ENCODE results near the gene ECI1. TPM values are rescaled to one million over a fixed set of nuclear protein-coding genes. Genes with fewer than 3 reads are reported as not detected.
"Not testable (repeated sequence)": the region's sequence is repeated elsewhere in the genome, so short reads cannot be mapped to it uniquely, and the experiment has no call there.

ECI1 gene
- total RNA-seq, 2 donors from 2014 or later = 29.1 to 51.1 TPM

DNA sequence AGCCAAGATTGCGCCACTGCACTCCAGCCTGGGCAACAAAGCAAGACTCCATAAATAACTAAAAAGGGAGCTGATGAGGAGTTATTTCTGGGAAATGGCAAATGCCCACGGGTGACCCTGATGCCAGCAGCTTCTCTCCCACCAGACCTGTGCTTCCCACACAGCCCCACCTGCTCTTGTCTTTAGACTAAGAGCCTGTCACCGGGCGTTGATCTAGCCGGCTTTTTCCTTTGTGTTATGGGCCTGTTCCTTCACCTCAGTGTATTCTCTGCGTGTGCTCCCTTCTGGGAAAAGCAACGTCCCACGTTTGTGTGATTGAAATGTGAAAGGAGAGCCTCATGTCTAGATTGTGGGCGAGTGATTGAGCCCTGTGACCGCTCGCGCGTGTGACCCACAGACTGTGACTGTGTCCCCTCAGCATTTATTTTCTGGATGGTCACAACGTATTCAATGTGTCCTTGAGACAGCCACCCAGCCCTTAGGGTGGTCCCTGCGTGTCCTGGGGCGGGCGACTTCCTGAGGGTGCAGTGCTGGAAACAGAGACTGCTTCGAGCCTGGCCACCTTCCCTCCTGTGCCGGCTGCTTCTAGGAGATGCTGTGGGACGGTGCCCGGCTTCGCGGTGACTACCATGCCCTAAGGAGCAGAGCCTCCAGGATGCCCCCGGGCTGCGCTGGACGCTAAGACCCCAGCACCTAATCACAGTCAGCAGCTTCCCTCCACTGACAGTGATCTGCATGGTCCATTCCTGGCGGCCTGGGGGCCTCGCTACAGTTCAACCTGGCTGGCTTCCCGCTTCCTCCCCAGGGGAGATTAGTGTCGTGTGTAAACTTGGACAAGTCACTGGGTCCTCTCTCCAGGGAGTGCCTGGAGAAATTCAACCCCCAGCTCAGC is 24.3 kb upstream of the ECI1 start:
- Mint-ChIP-seq H3K4me1 (ENCODE audit: low read depth in 2 of 2) (no peaks in the 10 kb centered on the region), H3K36me3 (no peaks in the 10 kb centered on the region), H3K4me3 (no peak overlapping the region), H3K27ac (no peak overlapping the region), H3K9me3 (no peaks in the 10 kb centered on the region), H3K27me3 (no peaks in the 10 kb centered on the region)
- no peak for ATAC-seq
- DNase-seq (ENCODE audit: low spot score) = peak; percentile 40

DNA sequence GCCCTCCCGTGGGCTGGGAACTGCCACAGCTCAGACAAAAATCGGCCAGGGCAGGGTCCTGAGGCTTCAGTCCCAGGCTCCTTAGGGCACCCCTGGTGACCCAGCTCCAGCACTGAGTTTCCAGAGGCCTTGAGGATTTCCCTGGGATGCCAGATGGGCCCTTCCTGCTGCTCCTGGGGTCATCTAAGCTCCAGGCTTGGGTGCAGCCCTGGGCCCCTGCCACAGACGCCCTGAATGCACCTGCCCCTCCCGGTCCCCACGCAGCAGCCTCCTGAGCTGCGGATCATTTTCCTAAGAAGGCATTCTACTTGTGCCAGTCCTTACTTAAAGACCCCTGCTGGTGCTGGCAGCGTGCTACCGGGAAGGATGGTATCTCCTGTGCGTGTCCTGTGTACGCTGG is 22.5 kb upstream of the ECI1 start:
- peaks cover 6 to 8% of the 10 kb centered on the region in 2 donors for H3K4me1 Mint-ChIP-seq (ENCODE audit: low read depth in 2 of 2)
- no peaks in the 10 kb centered on the region for H3K9me3 Mint-ChIP-seq
- no peaks in the 10 kb centered on the region for H3K27me3 Mint-ChIP-seq
- ATAC-seq (no peak), DNase-seq (ENCODE audit: low spot score) (no peak)
- H3K4me3 Mint-ChIP-seq = no peak overlapping the region
- no peak overlapping the region for H3K27ac Mint-ChIP-seq
- no peaks in the 10 kb centered on the region for H3K36me3 Mint-ChIP-seq

DNA sequence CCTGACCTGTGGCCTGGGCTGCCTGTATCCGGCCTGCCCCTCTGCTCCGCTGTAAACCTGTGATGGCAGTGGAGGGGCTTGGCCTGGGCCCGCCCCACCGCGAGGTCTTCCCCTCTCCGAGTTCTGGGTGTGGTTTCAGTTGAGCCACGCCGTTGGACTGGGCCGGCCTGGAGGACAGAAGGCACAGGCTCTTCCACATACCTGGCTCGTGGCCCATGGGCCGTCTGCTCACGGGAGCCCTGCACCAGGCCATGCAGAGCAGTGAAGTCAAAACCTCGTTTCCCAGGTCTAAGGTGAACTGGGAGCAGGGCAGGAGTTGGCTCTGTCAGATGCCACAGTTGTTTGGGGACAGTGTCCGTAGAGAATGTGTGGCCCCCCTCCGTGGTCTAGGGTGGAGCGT is 22.1 kb upstream of the ECI1 start:
- ATAC-seq (no peak), DNase-seq (ENCODE audit: low spot score) (no peak)
- Mint-ChIP-seq H3K36me3 (no peaks in the 10 kb centered on the region), H3K4me1 (ENCODE audit: low read depth in 2 of 2) (peaks cover 6 to 8% of the 10 kb centered on the region in 2 donors), H3K27ac (no peak overlapping the region), H3K4me3 (no peak overlapping the region), H3K27me3 (no peaks in the 10 kb centered on the region), H3K9me3 (no peaks in the 10 kb centered on the region)

DNA sequence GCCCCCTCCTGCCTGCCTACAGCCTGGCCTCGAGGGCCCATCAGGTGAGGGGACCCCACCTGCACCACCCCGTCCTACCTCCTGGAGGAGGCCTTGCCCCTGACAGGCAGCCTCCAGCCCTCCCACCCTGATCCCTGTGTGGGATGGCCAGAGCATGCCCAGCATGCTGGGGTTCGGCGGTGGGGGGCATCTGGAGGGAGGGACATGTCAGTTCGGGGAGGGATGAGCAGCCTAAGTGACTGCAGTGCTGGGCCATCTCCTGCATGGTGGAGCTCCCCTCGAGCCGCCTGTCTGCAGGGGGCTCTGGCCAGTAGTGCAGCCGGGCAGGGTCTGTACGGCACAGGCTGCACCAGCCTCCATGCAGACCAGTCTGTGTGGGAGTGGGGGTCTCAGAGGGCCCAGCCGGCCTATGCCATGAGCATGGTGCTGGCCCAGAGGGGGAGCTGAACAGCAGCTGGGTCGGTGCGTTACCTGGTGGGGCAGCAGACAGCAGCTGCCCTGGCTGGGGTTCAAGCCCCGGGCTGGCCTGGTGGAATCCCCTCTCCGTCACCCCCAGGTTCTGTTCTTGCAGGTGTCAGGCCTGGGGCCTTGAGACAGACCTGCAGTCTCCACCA is 20.6 kb upstream of the ECI1 start:
- DNase-seq (ENCODE audit: low spot score) (peak; percentile 54), ATAC-seq (no peak)
- peaks cover 1% of the 10 kb centered on the region for H3K36me3 Mint-ChIP-seq
- H3K27ac Mint-ChIP-seq = no peak overlapping the region
- no peaks in the 10 kb centered on the region for H3K9me3 Mint-ChIP-seq
- H3K4me1 Mint-ChIP-seq (ENCODE audit: low read depth in 2 of 2) = peaks cover 9 to 10% of the 10 kb centered on the region in 2 donors
- H3K27me3 Mint-ChIP-seq = no peaks in the 10 kb centered on the region
- H3K4me3 Mint-ChIP-seq = no peak overlapping the region

DNA sequence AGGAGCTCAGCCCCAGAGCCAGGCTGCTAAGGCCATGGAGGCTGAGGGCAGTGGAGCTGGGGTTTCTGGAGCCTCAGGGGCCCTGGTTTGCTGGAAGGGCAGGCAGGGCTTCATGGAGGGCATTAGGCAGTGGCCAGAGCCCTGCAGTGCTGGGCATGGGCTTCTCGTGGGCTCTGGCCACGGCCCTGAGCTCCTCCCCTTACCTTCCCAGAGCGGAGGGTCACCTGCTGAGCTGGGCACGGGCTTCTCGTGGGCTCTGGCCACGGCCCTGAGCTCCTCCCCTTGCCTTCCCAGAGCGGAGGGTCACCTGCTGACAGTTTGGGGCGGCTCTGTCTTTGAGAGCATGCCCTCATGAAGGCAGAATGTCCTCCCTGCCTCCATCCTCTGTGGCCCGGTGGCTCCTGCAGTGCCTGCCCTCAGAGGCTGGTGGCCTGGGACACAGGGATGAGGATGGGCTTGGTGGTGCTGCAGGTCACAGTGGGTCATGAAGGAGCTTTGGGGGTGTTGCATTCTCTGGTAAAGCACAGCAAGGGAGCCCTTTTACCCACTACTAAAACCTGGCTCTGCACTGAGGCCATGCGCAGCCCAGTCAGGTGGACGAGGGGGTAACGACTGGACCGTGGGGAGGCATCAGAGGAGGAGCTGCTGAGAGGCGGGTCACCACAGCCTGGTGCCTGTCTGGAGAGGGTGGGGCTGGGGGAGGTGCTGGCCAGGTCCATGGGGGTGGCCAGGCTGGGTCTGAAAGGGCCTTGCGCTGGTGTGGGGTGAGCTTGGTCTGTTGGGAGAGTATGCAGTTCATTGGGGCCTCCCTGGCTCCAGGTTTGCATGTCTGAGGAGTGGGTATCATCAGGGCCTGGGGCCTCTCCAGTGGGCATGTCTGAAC is 19.4 kb upstream of the ECI1 start:
- no peak overlapping the region for H3K4me3 Mint-ChIP-seq

DNA sequence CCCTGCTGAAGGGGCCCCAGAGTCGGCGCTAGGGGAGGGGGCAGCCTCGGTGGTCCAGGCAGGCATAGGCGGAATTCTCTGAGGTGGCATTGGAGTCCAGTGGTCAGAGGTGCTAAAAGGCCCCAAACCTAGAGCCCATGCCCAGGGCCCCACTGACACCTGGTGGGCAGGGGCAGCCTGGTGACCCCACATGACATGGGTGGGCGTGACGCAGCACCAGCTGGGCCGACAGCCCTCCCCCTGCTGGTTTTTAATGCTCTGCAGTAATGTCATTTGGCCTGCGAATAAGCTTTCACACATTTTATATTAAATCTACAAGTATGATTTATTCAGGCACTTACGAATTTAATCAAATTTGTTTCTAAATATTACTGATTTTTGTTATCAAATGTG is 18.7 kb upstream of the ECI1 start:
- ATAC-seq (no peak), DNase-seq (ENCODE audit: low spot score) (peak; percentile 49)
- peak overlapping the region; percentile 94 for H3K4me3 Mint-ChIP-seq
- H3K4me1 Mint-ChIP-seq (ENCODE audit: low read depth in 2 of 2) = peaks cover 24 to 27% of the 10 kb centered on the region in 2 donors
- H3K27ac Mint-ChIP-seq = no peak overlapping the region
- no peaks in the 10 kb centered on the region for H3K27me3 Mint-ChIP-seq
- H3K9me3 Mint-ChIP-seq = no peaks in the 10 kb centered on the region
- peaks cover 8% of the 10 kb centered on the region for H3K36me3 Mint-ChIP-seq

More for the DNA sequence above, 19.4 kb upstream of the ECI1 start:
- Mint-ChIP-seq H3K4me1 (ENCODE audit: low read depth in 2 of 2) (peaks cover 18 to 19% of the 10 kb centered on the region in 2 donors), H3K36me3 (peaks cover 6% of the 10 kb centered on the region), H3K27me3 (no peaks in the 10 kb centered on the region), H3K9me3 (no peaks in the 10 kb centered on the region), H3K27ac (no peak overlapping the region)
- DNase-seq (ENCODE audit: low spot score) (peak; percentile 55), ATAC-seq (no peak)

DNA sequence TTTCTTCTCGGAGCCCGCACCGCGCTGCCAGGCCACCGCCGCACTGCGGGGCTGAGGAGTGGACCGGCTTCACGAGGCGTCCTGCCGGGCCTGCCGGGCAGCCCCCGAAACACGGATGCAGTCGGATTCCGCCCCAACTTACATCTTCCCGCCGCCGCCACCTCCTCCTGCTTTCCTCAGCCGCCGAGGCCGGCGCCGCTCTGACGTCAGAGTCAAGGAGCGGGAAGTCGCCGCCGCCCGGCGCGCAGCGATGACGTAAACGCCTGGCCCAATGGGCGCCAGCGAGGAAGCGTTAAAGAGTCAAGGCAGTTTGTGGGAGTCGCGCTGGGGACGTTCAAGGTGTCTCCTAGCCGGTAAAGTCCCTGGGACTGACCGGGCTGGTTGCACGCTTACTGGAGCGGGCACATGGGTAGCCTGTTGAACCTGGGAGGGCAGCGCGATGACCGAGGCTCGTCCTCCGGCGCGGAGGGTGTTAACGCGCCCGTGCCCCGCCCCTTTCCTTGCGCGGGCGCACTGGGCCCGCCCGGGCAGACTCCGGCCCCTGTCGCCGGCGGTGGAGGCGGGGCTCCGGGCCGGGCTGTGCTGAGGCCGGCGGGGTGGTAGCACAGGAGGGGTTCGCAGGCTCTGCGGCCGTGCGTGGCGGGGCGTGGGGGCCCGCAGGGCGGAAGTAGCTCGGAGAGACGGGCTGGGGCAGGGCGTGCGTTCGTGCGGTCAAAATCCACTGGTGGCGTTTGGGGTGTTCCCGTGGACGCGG is 16.7 kb upstream of the ECI1 start, which contains the start of gene RNPS1:
Gene RNPS1 (minus strand): TSS at position 214 of the 754 bp plus-strand sequence. CDS start 3,483 bp downstream, outside the sequence.
- Mint-ChIP-seq H3K27ac (peak within 1 kb of the TSS; percentile 94 to 96), H3K4me1 (ENCODE audit: low read depth in 2 of 2) (peaks cover 34 to 37% of the 10 kb centered on the region in 2 donors), H3K4me3 (peak within 1 kb of the TSS; percentile 94), H3K36me3 (peaks cover 11% of the 10 kb centered on the region), H3K27me3 (no peaks in the 10 kb centered on the region), H3K9me3 (no peaks in the 10 kb centered on the region)
- ATAC-seq (peak; percentile 95), DNase-seq (ENCODE audit: low spot score) (peak; percentile 98)

DNA sequence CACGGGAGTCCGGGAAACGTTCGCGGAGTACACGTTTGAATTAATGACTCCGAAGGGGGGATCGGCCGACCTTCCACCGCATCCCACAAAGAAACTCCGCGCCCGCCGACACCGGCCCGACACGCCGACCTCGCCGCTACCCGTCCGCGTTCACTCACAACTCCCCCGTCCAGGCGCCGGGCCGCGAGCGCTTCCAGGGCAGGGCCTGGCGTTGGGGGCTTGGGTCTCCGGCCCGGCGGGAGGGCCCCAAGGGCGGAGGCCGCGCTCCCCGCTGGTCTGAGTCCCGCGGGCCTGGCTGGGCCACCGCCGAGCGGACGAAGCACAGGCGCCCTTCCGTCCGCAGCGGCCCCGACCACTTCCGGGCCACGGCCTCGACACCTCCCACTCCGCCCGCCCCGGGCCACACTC is 16.1 kb upstream of the ECI1 start:
- H3K36me3 Mint-ChIP-seq = peaks cover 16% of the 10 kb centered on the region
- H3K9me3 Mint-ChIP-seq, H3K27me3 Mint-ChIP-seq: not testable (repeated sequence)
- H3K27ac Mint-ChIP-seq = peak overlapping the region; percentile 94 to 96
- H3K4me3 Mint-ChIP-seq = peak overlapping the region; percentile 94
- H3K4me1 Mint-ChIP-seq (ENCODE audit: low read depth in 2 of 2) = peaks cover 37% of the 10 kb centered on the region in 2 donors
- ATAC-seq (peak; percentile 84 to 87), DNase-seq (ENCODE audit: low spot score) (peak; percentile 92)

DNA sequence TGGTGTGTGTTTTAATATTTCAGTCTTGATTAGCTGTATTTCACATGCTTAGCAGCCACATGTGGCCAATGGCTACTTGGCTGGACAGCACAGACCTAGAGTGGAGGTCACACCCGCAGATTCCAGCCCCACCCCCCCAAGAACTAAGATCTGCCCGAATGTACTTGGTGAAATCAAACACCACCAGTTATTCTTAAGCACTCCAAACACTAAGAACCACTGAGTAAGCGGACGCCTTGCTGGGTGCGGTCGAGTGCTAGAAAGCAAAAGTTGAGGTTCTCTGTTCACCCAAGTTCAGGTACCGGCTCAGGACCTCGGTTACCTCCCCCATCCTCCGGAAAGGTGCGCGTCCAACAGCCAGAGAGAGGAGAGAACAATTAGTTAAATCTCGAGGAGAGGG is 15.5 kb upstream of the ECI1 start:
- H3K36me3 Mint-ChIP-seq = peaks cover 17% of the 10 kb centered on the region
- ATAC-seq, H3K9me3 Mint-ChIP-seq, H3K27me3 Mint-ChIP-seq: not testable (repeated sequence)
- peak overlapping the region; percentile 94 to 96 for H3K27ac Mint-ChIP-seq
- peaks cover 37% of the 10 kb centered on the region in 2 donors for H3K4me1 Mint-ChIP-seq (ENCODE audit: low read depth in 2 of 2)
- peak overlapping the region; percentile 94 for H3K4me3 Mint-ChIP-seq
- DNase-seq (ENCODE audit: low spot score) = peak; percentile 28

DNA sequence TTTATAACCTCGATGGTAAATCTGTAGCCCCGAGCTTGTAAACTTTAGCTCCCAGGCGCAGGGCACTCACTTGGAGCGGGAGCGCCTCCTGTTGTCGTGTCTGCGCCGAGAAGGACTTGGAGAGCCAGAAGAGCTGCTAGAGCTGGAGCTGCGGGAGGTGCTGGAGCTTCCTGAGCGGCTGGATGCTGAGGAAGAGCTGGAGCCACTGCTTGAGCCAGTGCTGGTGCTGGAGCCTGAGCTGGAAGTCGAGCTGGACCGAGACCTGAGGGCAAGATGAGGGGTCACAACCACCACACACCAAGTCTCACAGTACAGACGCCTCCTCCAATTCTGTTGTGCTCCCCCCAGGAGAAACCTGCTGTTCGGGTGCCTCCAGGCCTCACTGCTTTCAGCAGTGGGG is 11.6 kb upstream of the ECI1 start:
- ATAC-seq, H3K27me3 Mint-ChIP-seq, H3K4me3 Mint-ChIP-seq, H3K9me3 Mint-ChIP-seq, H3K27ac Mint-ChIP-seq: not testable (repeated sequence)
- peaks cover 27% of the 10 kb centered on the region for H3K36me3 Mint-ChIP-seq
- H3K4me1 Mint-ChIP-seq (ENCODE audit: low read depth in 2 of 2) = peaks cover 29 to 30% of the 10 kb centered on the region in 2 donors
- DNase-seq (ENCODE audit: low spot score) = peak; percentile 15

DNA sequence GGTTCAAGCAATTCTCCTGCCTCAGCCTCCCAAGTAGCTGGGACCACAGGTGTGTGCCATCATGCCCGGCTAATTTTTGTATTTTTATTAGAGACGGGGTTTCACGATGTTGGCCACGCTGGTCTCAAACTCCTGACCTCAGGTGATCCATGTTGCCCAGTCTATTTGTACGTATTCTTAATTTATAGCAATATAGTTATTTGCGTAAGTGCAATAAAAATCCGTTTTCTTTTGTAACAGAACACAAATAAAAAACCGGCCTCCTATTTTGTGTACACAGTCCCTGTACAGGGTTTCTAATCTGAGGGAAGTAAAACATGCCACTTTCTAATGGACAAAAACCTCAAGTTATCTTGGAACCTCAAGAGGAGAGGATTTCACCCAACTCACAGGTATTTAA is 8.9 kb upstream of the ECI1 start:
- ATAC-seq (no peak), DNase-seq (ENCODE audit: low spot score) (peak; percentile 6)
- H3K4me1 Mint-ChIP-seq (ENCODE audit: low read depth in 2 of 2) = peaks cover 12 to 15% of the 10 kb centered on the region in 2 donors
- no peak overlapping the region for H3K27ac Mint-ChIP-seq
- H3K9me3 Mint-ChIP-seq = no peaks in the 10 kb centered on the region
- peaks cover 28% of the 10 kb centered on the region for H3K36me3 Mint-ChIP-seq
- H3K4me3 Mint-ChIP-seq = no peak overlapping the region
- H3K27me3 Mint-ChIP-seq = no peaks in the 10 kb centered on the region

DNA sequence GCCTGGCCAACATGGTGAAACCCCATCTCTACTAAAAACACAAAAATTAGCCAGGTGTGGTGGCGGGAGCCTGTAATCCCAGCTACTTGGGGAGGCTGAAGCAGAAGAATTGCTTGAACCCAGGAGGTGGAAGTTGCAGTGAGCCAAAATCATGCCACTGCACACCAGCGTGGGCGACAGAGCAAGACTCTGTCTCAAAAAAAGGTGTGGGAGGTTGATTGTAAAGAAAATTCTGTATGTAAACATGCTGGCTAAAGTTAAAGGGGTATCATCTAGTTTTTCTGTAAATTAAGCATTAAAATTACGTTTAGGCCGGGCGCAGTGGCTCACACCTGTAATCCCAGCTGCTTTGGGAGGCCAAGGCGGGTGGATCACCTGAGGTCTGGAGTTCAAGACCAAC is 7.1 kb upstream of the ECI1 start:
- H3K27ac Mint-ChIP-seq; H3K9me3 Mint-ChIP-seq; H3K27me3 Mint-ChIP-seq; DNase-seq (ENCODE audit: low spot score); H3K4me1 Mint-ChIP-seq (ENCODE audit: low read depth in 2 of 2); H3K4me3 Mint-ChIP-seq; ATAC-seq: not testable (repeated sequence)
- peaks cover 23% of the 10 kb centered on the region for H3K36me3 Mint-ChIP-seq

DNA sequence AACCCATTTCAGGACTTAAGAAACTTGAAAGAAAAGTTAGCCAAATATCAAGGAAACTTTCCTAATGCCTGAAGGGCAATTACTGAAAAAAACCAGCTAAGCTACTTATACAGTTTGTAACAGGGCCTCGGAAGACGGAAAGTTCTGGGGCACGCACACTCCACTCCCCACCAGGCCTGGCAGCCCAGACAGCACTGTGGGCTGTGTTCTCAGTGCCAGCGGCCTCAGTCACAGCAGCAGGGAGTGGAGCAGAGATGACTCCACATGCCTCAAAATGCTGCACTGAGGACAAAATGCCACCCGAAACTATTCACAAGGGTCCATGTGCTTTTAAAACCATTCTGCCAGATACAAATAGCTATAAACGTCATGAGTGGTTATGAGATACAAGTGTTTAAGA is 6.3 kb upstream of the ECI1 start:
- no peak overlapping the region for H3K27ac Mint-ChIP-seq
- peaks cover 21% of the 10 kb centered on the region for H3K36me3 Mint-ChIP-seq

More for the DNA sequence above, 6.3 kb upstream of the ECI1 start:
- H3K9me3 Mint-ChIP-seq = no peaks in the 10 kb centered on the region
- DNase-seq (ENCODE audit: low spot score) (peak; percentile 3), ATAC-seq (no peak)
- no peaks in the 10 kb centered on the region for H3K27me3 Mint-ChIP-seq
- H3K4me3 Mint-ChIP-seq = no peak overlapping the region
- peaks cover 0 to 1% of the 10 kb centered on the region in 2 donors for H3K4me1 Mint-ChIP-seq (ENCODE audit: low read depth in 2 of 2)
